GM19397 (cell line): ENCODE measurements around the gene SSBP3.

Experiments used
- ATAC-seq: cut with Tn5 transposase; IDR thresholded peaks from one replicate; pipeline ENCODE4 v1.9.1; 2021; ENCODE audit warnings: mild to moderate bottlenecking, moderate library complexity; ENCODE audit not compliant: unreplicated experiment

SSBP3 gene

GRCh38 chr1:54310439-54311328 is 95.5 kb downstream of the SSBP3 start:
- no peak for ATAC-seq

DNA sequence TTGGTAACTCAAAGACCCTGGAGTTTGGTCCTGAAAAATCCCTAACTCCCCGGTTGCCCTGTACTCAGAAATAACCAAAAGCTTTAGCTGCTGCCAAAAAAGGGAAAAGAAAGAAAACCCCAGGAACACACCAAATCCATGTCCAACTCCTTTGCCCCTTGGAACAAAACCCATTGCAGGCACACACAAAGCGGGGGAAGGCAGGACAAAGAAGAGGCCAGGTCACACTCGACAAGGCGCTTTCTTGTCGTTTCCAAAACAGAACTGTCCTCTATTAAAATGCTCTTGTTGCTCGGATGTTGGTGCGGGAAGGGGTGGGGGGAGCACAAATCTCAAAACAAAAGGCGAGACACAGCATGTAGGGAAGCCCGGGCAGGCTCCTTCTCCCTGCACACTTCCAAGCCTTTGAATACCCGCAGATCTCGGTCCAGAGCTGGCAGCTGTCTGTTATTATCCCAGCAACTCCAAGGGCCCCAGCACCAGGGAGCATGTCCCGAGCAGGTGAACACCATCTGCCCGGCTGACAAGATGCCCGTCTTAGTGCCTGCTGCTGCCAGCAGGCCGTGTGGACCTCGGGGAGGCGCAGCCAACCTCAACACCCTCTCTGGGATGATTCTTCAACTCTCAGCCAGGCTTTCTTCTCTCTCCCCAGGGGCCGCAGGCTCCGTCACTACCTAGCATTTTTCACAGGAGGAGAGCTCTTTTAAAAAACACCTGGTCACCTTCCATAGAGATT is 96.4 kb downstream of the SSBP3 start:
- ATAC-seq: no peak

DNA sequence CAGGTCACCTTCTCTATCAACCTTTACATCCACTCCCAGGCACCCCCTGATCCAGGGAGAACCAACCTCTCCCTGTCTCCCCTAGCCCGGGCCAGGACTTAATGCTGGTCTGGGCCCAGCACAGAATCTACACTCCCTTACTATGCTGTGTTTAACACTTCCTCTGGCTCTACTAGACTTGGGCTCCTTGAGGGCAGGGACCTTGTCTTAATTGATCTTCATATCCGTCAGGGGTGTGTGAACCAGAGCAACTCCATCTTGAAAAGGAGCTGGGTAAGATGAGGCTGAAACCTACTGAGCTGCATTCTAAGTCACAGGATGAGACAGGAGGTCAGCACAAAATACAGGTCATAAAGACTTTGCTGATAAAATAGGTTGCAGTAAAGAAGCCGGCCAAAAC is 98.9 kb downstream of the SSBP3 start:
- ATAC-seq: no peak

DNA sequence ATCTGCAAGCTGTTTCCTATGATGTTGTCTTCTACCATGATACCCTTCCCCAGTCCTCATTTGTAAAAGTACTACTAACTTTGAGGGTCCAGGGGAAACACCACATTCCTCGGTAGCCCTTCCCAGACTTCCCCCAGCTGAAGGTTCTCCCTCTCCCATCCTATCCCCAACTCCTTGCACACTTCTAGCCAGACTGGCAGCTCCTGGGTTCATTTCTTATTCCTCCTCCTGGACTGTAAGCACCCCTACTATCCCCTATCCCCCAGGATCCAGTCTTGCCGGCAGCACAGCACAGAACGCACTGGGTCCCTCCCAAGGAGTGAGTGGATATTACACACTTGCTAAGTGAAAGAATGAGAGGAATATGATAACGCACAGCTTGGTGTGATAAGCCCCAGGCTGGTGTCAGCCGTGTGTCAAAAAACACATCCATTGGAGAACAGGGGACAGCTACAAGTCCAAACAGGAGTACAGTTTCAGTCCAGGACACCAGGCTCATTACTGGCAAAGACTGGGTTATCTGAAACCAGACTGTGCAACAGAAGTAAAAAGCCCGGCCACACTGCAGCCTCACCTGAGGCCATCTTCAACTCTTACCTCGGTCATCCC is 100.2 kb downstream of the SSBP3 start:
- ATAC-seq: no peak

GRCh38 chr1:54304518-54304917 is 101.7 kb downstream of the SSBP3 start:
- no peak for ATAC-seq

- ATAC-seq: no peak
These were observed 103.0 kb downstream of the SSBP3 start for GRCh38 chr1:54302951-54303843.

GRCh38 chr1:54302549-54302948 is 103.6 kb downstream of the SSBP3 start:
- no peak for ATAC-seq

- ATAC-seq: no peak
These were observed 104.7 kb downstream of the SSBP3 start for GRCh38 chr1:54301497-54301896.

- no peak for ATAC-seq
These were observed 105.8 kb downstream of the SSBP3 start for GRCh38 chr1:54300401-54300800.

- ATAC-seq: no peak
These were observed 107.2 kb downstream of the SSBP3 start for GRCh38 chr1:54299037-54299436.

DNA sequence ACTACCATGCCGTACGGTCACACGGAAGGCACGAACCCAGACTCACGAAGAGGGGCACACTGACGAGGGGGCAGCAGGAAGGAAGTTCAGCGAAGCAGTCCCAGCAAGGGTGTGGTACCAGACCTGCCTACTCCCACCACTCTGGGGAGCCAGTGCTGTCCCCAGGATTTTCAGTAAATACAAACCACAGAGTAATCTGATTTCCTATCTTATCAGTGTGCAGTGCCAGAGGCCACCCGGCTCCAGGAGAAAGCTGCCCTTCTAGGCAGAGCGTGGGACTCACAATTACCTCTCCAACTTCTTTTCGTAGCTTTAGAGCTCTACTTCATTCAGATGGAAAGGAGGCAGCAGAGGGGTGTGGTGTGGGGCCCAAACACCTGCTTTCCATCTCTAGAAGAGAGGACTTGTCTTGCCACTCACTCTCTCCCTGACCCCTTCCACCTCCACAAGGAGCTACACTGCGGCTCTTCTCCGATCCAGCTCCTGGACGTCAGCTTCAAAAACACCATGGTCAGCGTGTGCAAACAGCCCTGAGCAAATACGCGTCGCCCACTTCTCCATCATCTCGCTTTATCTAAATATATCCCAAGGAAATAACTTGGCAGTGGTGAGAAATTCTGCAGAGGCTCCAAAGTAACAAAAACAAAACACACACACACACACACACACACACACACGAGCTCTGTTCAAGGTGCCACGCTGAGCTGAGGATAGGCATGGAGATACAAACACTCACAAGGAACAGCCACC is 107.7 kb downstream of the SSBP3 start:
- ATAC-seq: no peak

DNA sequence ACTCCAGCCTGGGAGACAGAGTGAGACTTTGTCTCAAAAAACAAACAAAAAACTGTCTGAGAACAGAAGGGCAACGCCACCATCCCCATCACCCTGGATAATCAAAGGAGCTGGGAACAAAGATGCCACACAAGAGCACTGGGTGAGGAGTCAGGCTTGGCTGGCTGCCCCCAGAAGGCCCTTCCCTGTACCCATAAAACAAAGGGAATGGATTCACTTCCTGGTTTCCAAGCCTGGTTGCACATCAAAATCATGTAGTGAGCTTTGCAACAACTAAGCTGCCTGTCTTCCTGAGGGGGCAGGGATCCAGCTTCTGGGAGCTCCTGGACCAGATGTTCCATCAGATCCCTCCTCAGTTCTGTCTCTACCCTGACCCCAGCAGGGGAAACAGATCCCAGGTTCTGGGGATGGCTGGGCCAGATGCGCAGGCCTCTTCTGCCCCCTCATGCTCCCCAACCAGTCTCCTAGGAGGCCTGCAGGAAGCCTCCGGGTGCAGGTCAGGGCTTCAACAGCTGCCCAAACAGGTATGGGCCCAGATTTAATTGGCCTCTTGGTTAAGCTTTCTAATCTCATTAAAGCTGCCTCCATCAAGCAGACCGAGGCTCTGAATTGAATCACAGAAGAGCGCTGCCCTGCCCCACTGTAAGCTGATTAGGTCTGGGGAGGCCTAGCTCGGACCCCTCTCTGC is 108.5 kb downstream of the SSBP3 start:
- ATAC-seq: no peak

DNA sequence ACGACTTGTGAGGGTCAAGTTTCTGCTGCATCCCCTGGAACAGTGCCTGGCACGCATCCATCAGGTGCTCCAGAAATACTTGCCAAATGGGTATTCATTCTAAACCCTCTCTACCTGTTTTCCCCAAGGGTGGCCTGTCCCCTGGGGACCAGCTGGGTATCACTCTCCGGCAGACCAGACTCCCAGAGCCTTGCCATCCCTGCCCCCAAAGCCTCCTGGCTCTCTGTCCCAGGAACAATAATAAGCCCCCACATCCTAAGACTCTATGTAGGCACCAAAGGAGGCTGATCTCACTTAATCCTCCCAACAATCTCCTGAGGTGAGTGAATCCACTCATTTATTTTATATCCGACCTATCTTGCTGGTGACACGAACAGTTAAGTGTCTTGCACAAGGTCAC is 109.5 kb downstream of the SSBP3 start:
- no peak for ATAC-seq

- no peak for ATAC-seq
These were observed 111.3 kb downstream of the SSBP3 start for GRCh38 chr1:54294887-54295286.

DNA sequence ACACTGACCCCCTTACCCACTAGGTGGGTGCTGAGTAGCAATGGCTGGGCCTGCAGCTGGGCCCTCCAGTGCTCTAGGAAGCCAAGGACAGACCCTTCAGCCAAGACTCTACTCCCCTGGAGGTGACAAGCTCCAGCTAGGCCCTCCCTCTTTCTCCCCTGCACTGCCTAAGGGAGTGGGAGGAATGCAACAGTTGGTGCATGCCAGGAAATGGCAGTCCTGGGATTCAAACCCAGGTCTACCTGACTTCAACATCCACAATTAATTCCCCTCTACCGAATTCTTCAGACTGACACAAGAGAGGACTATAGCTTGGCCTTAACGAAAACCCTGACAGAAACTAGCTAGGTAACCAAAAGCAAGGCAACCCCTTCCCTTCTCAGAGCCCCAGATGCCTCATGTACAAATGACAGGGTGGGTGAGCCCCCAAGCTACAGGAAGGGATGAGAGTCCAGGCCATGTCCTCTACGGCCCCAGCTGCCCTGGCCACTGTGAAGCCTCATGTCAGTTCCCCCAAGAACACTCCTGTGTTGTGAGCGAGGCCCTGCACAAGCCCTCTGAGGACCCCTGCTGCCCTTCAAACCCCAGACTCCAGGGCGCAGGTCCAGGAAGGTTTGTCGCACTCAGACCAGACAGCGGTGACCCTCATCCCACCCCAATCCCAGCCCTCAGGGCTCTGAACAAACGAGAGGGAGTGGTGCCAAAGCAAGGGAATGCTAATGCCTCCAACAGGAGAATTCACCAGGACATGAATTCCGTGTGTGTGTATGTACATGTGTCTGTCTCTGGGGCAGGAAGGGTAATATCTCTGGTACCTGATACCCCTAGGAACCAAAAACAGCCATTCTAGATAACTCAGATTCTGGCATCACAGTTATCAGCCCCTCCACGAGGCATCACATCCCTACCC is 113.9 kb downstream of the SSBP3 start:
- no peak for ATAC-seq

- ATAC-seq: no peak
These were observed 114.8 kb downstream of the SSBP3 start for GRCh38 chr1:54291276-54292001.

- no peak for ATAC-seq
These were observed 115.5 kb downstream of the SSBP3 start for GRCh38 chr1:54290506-54291184.
